Tibial nerve (tissue), 4 donors: ENCODE measurements around the gene CDH22.

ENCODE experiments used
- CTCF ChIP-seq, 5 experiments: fragments of 200-600 bp in 3 of 5; fragments of 450-650 bp in 2 of 5; sonication (generic) in 3 of 5; IDR thresholded peaks; one replicate each; pipeline ENCODE4 v1.5.1; 2016 to 2019; ENCODE audit warnings: antibody characterized with exemption in 5 of 5, mild to moderate bottlenecking in 3 of 5, moderate library complexity in 2 of 5
- EP300 ChIP-seq, 2 donors: sonication (generic); formaldehyde crosslinking; IDR thresholded peaks; one replicate each; pipeline ENCODE4 v1.6.1; 2017; ENCODE audit warnings: antibody characterized with exemption in 2 of 2, mild to moderate bottlenecking in 1 of 2
- POLR2A ChIP-seq, 2 donors: fragments of 450-650 bp; IDR thresholded peaks; one replicate each; pipeline ENCODE4 v1.6.1; 2017; ENCODE audit warnings: antibody characterized with exemption in 2 of 2, mild to moderate bottlenecking in 2 of 2, moderate library complexity in 2 of 2

DNA sequence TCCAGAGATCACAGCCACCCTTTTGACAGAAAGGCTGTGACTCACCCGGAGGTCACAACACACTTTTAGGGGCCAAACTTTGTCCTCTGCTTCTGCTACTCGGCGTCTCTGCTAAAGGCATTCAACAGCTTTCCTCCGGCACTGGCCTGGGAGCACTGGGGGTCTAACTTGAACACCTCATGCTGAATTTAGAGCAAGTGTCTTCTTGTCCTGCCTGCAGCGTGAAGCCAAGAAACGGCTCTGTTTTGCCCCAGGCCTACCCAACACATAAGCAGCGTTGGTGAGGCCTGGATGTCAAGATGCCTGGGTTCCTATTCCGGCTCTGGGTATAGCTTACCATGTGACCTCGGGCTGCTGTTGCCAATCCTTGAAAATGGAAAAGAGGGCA, 2.3 kb downstream of the CDH22 start:
- TF ChIP-seq CTCF (IDR thresholded peaks at IDR 0.05) (no peak), POLR2A (IDR thresholded peaks at IDR 0.05) (no peak), EP300 (IDR thresholded peaks at IDR 0.05) (no peak)
